Suppressor macrophage (primary cell): Measurements from ENCODE around the gene SSBP1.
"Not testable (repeated sequence)": the region's sequence is repeated elsewhere in the genome, so short reads cannot be mapped to it uniquely, and the experiment has no call there.

ENCODE experiments used
- DNase-seq, 4 experiments: peaks; one replicate each; pipeline ENCODE4 v3.0.0-alpha.2; 2020 to 2022
- total RNA-seq, 17 experiments: gene quantifications; one replicate each; lab custom pipeline; 2026; ENCODE audit warnings: mixed read lengths in 6 of 17, inconsistent platforms in 3 of 17; lab: John Stamatoyannopoulos, UW

The SSBP1 gene
- 34.8 to 72.9 (median 50.1) reads per million in 17 experiments for total RNA-seq

GRCh38 chr7:141737836-141738591 is at the start of gene SSBP1:
SSBP1 (plus strand) TSS chr7:141738358; CDS start chr7:141739167, 809 bp downstream.
- peak; percentile 96 to 98 (median 97) for DNase-seq

- DNase-seq = not testable (repeated sequence)
Observed at GRCh38 chr7:141689072-141689825, 48.9 kb upstream of the SSBP1 start.

- DNase-seq = no peak
Observed at GRCh38 chr7:141691540-141691939, 46.6 kb upstream of the SSBP1 start.

- no peak for DNase-seq
Observed at GRCh38 chr7:141691961-141692360, 46.2 kb upstream of the SSBP1 start.

GRCh38 chr7:141693082-141693481 is 45.1 kb upstream of the SSBP1 start:
- DNase-seq = no peak

- no peak for DNase-seq
Observed at GRCh38 chr7:141695803-141696289, 42.3 kb upstream of the SSBP1 start.

- peak; percentile 63 to 76 (median 72) for DNase-seq
Observed at GRCh38 chr7:141696348-141696747, 41.8 kb upstream of the SSBP1 start.

GRCh38 chr7:141697211-141697871 is 40.8 kb upstream of the SSBP1 start:
- DNase-seq = no peak

- peak in 3 of 4 experiments; percentile 33 to 73 (median 39) for DNase-seq
Observed at GRCh38 chr7:141698247-141699015, 39.7 kb upstream of the SSBP1 start.

- DNase-seq = no peak
Observed at GRCh38 chr7:141699860-141700259, 38.3 kb upstream of the SSBP1 start.

GRCh38 chr7:141700296-141700847 is 37.8 kb upstream of the SSBP1 start:
- no peak for DNase-seq

GRCh38 chr7:141700848-141701371 is 37.2 kb upstream of the SSBP1 start:
- peak; percentile 23 to 60 (median 44) for DNase-seq

GRCh38 chr7:141701489-141702046 is 36.6 kb upstream of the SSBP1 start:
- DNase-seq = peak; percentile 21 to 46 (median 34)

GRCh38 chr7:141702047-141702567 is 36.1 kb upstream of the SSBP1 start, which contains the start of gene DENND11:
DENND11 (minus strand) TSS chr7:141702166; CDS start chr7:141702153, 13 bp downstream.
- peak; percentile 56 to 85 (median 72) for DNase-seq

GRCh38 chr7:141702892-141703291 is 35.3 kb upstream of the SSBP1 start:
- no peak for DNase-seq

- no peak for DNase-seq
Observed at GRCh38 chr7:141704112-141704511, 34.0 kb upstream of the SSBP1 start.

GRCh38 chr7:141704741-141705140 is 33.4 kb upstream of the SSBP1 start:
- DNase-seq = no peak

GRCh38 chr7:141706239-141707064 is 31.7 kb upstream of the SSBP1 start:
- no peak for DNase-seq

GRCh38 chr7:141708351-141708750 is 29.8 kb upstream of the SSBP1 start, which contains the start of gene WEE2:
WEE2 (plus strand) TSS chr7:141708353; CDS start chr7:141708759, 406 bp downstream.
- no peak for DNase-seq

GRCh38 chr7:141709318-141709717 is 28.8 kb upstream of the SSBP1 start:
- DNase-seq = no peak
